ENCODE data around the gene AFTPH.

DNA sequence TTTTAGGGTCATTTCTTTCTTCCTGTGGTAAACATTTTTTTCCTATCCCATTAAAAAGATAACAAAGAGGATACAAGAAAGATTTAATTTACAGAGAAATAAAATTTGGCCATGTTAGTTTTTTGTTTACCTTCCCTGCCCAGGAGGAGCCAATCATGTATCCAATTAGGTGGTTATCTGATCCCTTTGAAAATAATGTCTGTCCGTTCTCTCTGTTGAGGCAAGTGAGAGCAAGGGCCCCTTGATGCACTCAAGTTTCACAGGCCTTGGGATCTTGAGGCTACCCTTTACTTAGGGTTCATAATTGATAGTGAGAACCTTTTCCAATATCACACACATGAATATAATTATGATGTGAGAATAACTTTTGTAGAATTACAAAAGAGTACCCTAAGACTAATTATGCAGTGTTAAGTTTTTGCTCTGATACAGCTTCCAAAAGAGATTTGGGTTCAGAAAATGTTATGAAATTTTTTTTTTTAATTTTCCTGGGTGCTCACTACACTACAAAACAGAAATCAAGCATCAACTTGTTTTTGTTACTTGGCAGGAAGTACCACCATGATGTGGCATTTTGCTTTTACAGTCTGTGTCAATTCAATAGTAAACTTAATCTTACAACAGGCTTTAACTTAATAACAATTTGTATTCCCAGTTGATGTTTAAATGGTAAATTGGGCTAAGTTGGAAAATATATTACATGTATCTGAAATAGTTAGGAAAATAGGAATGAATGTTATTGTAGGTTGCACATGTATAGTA lies 42.0 kb downstream of the AFTPH start:
- TF ChIP-seq, protein P1, sequence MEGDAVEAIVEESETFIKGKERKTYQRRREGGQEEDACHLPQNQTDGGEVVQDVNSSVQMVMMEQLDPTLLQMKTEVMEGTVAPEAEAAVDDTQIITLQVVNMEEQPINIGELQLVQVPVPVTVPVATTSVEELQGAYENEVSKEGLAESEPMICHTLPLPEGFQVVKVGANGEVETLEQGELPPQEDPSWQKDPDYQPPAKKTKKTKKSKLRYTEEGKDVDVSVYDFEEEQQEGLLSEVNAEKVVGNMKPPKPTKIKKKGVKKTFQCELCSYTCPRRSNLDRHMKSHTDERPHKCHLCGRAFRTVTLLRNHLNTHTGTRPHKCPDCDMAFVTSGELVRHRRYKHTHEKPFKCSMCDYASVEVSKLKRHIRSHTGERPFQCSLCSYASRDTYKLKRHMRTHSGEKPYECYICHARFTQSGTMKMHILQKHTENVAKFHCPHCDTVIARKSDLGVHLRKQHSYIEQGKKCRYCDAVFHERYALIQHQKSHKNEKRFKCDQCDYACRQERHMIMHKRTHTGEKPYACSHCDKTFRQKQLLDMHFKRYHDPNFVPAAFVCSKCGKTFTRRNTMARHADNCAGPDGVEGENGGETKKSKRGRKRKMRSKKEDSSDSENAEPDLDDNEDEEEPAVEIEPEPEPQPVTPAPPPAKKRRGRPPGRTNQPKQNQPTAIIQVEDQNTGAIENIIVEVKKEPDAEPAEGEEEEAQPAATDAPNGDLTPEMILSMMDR (IDR thresholded peaks at IDR 0.05; ENCODE audit: insufficient read depth, low read length, poor library complexity, severe bottlenecking) = no peak
- no peak for TF ChIP-seq EZH2phosphoT487 (conservative IDR thresholded peaks at IDR 0.05; ENCODE audit: low read length)
